Endothelial cell of umbilical vein (primary cell): ENCODE data around the gene SLC41A3.

ENCODE experiments used
- MYC ChIP-seq: IDR thresholded peaks from one replicate; pipeline ENCODE4 v1.6.1; 2011; ENCODE audit warnings: mild to moderate bottlenecking, low read depth, low read length
- TF ChIP-seq, protein P1 (sequence below), 2 donors: IDR thresholded peaks; 1 replicate in 1 of 2; 2 replicates in 1 of 2; pipeline ENCODE4 v1.5.1; 2011; ENCODE audit warnings: low read length in 2 of 2, mild to moderate bottlenecking in 2 of 2, moderate library complexity in 2 of 2, control low read depth in 1 of 2, inconsistent platforms in 1 of 2, low read depth in 1 of 2; ENCODE audit not compliant: insufficient read depth in 1 of 2; ENCODE audit errors: extremely low read depth in 1 of 2
- TF ChIP-seq, protein P2 (sequence below): IDR thresholded peaks from 2 replicates; pipeline ENCODE4 v1.6.1; 2011; ENCODE audit not compliant: insufficient read depth, insufficient read length

DNA sequence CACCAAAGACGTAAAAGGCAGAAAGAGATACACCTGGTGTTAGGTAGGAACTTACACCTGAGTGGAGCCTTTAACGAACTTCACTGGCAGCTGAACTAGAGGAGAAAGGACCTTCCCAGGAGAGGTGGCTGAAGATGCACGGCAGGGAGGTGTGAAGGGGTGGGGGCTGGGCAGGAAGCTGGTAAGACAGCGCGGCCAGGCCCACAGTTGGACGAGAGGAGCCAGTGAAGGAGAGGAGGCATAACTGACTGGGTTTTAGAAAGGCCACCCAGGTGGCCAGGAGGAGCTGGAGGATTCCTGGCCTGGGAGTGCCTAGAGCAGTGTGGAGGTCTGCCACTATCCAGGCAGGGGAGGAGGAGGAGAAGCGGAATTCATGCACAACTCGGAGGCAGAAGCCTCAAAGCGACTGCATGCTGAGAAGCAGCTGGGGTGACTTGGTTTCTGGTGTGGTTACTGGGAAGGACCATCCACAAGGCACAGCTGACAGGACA, 51.9 kb downstream of the SLC41A3 start:
- TF ChIP-seq, protein P1, sequence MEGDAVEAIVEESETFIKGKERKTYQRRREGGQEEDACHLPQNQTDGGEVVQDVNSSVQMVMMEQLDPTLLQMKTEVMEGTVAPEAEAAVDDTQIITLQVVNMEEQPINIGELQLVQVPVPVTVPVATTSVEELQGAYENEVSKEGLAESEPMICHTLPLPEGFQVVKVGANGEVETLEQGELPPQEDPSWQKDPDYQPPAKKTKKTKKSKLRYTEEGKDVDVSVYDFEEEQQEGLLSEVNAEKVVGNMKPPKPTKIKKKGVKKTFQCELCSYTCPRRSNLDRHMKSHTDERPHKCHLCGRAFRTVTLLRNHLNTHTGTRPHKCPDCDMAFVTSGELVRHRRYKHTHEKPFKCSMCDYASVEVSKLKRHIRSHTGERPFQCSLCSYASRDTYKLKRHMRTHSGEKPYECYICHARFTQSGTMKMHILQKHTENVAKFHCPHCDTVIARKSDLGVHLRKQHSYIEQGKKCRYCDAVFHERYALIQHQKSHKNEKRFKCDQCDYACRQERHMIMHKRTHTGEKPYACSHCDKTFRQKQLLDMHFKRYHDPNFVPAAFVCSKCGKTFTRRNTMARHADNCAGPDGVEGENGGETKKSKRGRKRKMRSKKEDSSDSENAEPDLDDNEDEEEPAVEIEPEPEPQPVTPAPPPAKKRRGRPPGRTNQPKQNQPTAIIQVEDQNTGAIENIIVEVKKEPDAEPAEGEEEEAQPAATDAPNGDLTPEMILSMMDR (IDR thresholded peaks at IDR 0.05; ENCODE audit: extremely low read depth in 1 of 2, insufficient read depth in 1 of 2, low read depth in 1 of 2, low read length in 2 of 2) = no peak
- TF ChIP-seq MYC = no peak
- TF ChIP-seq, protein P2, sequence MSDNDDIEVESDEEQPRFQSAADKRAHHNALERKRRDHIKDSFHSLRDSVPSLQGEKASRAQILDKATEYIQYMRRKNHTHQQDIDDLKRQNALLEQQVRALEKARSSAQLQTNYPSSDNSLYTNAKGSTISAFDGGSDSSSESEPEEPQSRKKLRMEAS = no peak
